KMS-11 (cell line): ENCODE results near the gene DOCK10.

Experiments used
- H2AFZ ChIP-seq: fragments of 200-600 bp; sonication (generic); 2 replicates; pipeline ENCODE4 v1.6.1; 2016; ENCODE audit warnings: antibody characterized with exemption, mixed run types, low read depth
- H3K27ac ChIP-seq: fragments of 200-600 bp; sonication (generic); 2 replicates; pipeline ENCODE4 v1.6.1; 2016; ENCODE audit warnings: mild to moderate bottlenecking, mixed run types
- H3K27me3 ChIP-seq: fragments of 200-600 bp; sonication (generic); 2 replicates; pipeline ENCODE4 v1.6.1; 2017; ENCODE audit warnings: mild to moderate bottlenecking, low read depth, mixed run types, moderate library complexity; ENCODE audit not compliant: insufficient read depth
- H3K36me3 ChIP-seq: fragments of 200-600 bp; sonication (generic); 2 replicates; pipeline ENCODE4 v1.6.1; 2017; ENCODE audit warnings: mild to moderate bottlenecking, mixed run types; ENCODE audit not compliant: insufficient read depth
- H3K4me1 ChIP-seq: fragments of 200-600 bp; sonication (generic); 2 replicates; pipeline ENCODE4 v1.6.1; 2016; ENCODE audit warnings: mild to moderate bottlenecking, low read depth, mixed run types; ENCODE audit not compliant: poor library complexity, severe bottlenecking
- H3K4me2 ChIP-seq: fragments of 200-600 bp; sonication (generic); 2 replicates; pipeline ENCODE4 v1.7.0; 2016; ENCODE audit warnings: mild to moderate bottlenecking, mixed run types
- H3K4me3 ChIP-seq: fragments of 200-600 bp; sonication (generic); IDR thresholded peaks from 2 replicates; pipeline ENCODE4 v1.6.1; 2017; ENCODE audit warnings: low read depth, low read length, mixed read lengths; ENCODE audit not compliant: insufficient read depth
- H3K79me2 ChIP-seq: fragments of 200-600 bp; sonication (generic); 2 replicates; pipeline ENCODE4 v1.6.1; 2016; ENCODE audit warnings: low read depth, mixed run types; ENCODE audit not compliant: insufficient read depth
- H3K9ac ChIP-seq: fragments of 200-600 bp; sonication (generic); 2 replicates; pipeline ENCODE4 v1.6.1; 2016; ENCODE audit warnings: mild to moderate bottlenecking, mixed run types
- H4K20me1 ChIP-seq: fragments of 200-600 bp; sonication (generic); 2 replicates; pipeline ENCODE4 v1.6.1; 2016; ENCODE audit warnings: mild to moderate bottlenecking, mixed run types; ENCODE audit not compliant: insufficient read depth
- CTCF ChIP-seq: fragments of 200-600 bp; sonication (generic); conservative IDR thresholded peaks from 2 replicates; pipeline ENCODE4 v1.6.1; 2017; ENCODE audit warnings: low read depth, mild to moderate bottlenecking, antibody characterized with exemption, low read length, moderate library complexity, mixed read lengths

The DOCK10 gene

DNA sequence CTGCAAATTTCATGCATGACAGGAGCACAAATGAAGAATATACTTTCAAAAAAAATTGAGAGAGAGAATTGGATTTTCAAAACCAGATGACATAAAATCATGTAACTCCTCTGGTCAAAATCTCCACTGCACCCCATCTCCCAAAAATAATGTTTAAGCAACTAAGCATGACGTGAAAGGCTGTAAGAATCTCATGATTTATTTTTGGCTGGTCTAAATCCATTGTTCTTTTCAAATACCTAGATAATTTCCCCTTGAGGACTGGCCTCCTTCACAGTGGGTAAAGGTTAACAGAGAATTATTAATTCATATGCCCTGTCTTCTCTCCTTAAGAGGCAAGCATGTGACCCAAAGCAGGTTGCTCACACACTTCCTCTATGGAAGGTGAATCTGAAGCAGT, 224.6 kb downstream of the DOCK10 start:
- Histone ChIP-seq H3K4me3 (no peak overlapping the region), H3K27ac (no peak overlapping the region), H3K4me1 (peaks cover 7% of the 10 kb centered on the region), H3K79me2 (no peaks in the 10 kb centered on the region), H3K4me2 (no peak overlapping the region), H2AFZ (no peak overlapping the region), H3K27me3 (no peaks in the 10 kb centered on the region), H3K9ac (no peak overlapping the region), H3K36me3 (no peaks in the 10 kb centered on the region), H4K20me1 (no peaks in the 10 kb centered on the region)
- TF ChIP-seq CTCF = no peak

- Histone ChIP-seq H4K20me1 (no peaks in the 10 kb centered on the region), H2AFZ (no peak overlapping the region), H3K4me1 (peaks cover 7% of the 10 kb centered on the region), H3K4me3 (no peak overlapping the region), H3K79me2 (no peaks in the 10 kb centered on the region), H3K4me2 (no peak overlapping the region), H3K27me3 (no peaks in the 10 kb centered on the region), H3K27ac (no peak overlapping the region), H3K36me3 (no peaks in the 10 kb centered on the region), H3K9ac (no peak overlapping the region)
- no peak for TF ChIP-seq CTCF
Measured at GRCh38 chr2:224816816-224817215, 225.5 kb downstream of the DOCK10 start.

DNA sequence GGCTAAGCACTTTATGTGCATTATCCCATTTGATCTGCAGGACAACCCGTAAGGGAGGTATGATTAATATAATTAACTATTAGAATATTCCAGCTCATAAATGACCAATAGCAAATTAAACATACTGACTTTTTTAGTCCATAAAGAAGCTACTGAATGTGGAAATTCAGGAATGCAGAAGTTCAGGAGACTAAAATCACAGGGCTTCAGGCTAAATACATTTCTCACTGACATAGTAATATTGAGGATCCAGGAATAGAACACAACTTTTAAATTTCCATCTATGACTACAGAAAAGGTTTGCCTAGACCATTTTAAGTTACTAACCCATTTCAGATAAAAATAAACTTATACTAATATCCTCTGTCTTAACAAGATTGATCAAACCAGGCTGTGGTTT, 228.7 kb downstream of the DOCK10 start:
- Histone ChIP-seq H3K9ac (no peak overlapping the region), H3K4me1 (no peaks in the 10 kb centered on the region), H3K79me2 (no peaks in the 10 kb centered on the region), H4K20me1 (no peaks in the 10 kb centered on the region), H3K36me3 (no peaks in the 10 kb centered on the region), H3K27ac (no peak overlapping the region), H3K4me2 (no peak overlapping the region), H3K4me3 (no peak overlapping the region), H3K27me3 (no peaks in the 10 kb centered on the region), H2AFZ (no peak overlapping the region)
- TF ChIP-seq CTCF = no peak

GRCh38 chr2:224807153-224807964, 234.9 kb downstream of the DOCK10 start:
- Histone ChIP-seq H4K20me1 (no peaks in the 10 kb centered on the region), H3K9ac (no peak overlapping the region), H3K36me3 (no peaks in the 10 kb centered on the region), H3K4me3 (no peak overlapping the region), H3K4me2 (no peak overlapping the region), H2AFZ (no peak overlapping the region), H3K27me3 (no peaks in the 10 kb centered on the region), H3K79me2 (no peaks in the 10 kb centered on the region), H3K4me1 (no peaks in the 10 kb centered on the region), H3K27ac (no peak overlapping the region)
- TF ChIP-seq CTCF = no peak
